ENCODE measurements around the gene IQCE.

GRCh38 chr7:2510909-2511768 is 47.6 kb upstream of the IQCE start:
- TF ChIP-seq CTCF (IDR thresholded peaks at IDR 0.05) (no peak), POLR2A (IDR thresholded peaks at IDR 0.05) (no peak)
